ENCODE data around the gene PDE4D. TPM values are rescaled to one million over a fixed set of nuclear protein-coding genes. Genes with fewer than 3 reads are reported as not detected.

PDE4D gene
- total and polyA plus RNA-seq, 2 donors (not counting 3 experiments of a cell fraction or from before 2014, with no cell fraction given): 34.5 to 51.2 TPM

DNA sequence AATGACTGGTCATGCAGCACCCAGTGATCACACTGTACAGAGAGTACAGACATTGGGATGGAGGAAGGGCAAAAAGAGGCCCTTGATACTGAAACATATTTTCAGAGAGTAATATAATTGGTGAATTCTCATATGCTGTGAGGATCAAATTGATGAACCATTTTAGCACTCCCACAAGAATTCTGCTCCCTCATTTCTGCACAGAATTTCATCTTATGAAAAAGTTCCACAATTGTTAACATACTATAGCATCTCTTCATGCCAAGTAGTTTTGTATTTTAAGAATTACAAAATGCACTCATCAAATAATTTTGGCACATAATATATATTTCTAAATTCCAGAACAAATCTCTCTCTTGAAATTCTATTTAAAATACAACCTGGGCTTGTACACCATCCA lies 351.2 kb downstream of the PDE4D start:
- FAIRE-seq: no peak
- no peak overlapping the region for H3K4me3 ChIP-seq (replicated peaks in 1 of 3; ENCODE audit: insufficient read depth in 1 of 3, low read depth in 1 of 3, low read length in 3 of 3)

More for the DNA sequence above, 351.2 kb downstream of the PDE4D start:
- intact Hi-C loops (cut with micrococcal nuclease): no loop called here
- no peaks in the 10 kb centered on the region for H3K27me3 ChIP-seq (ENCODE audit: control insufficient read depth in 2 of 2, insufficient read depth in 2 of 2, low read length in 2 of 2)
- CTCF ChIA-PET: no interaction called here
- TF ChIP-seq, protein P1, sequence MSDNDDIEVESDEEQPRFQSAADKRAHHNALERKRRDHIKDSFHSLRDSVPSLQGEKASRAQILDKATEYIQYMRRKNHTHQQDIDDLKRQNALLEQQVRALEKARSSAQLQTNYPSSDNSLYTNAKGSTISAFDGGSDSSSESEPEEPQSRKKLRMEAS (IDR thresholded peaks at IDR 0.05; ENCODE audit: insufficient read depth, insufficient read length): no peak
- TF ChIP-seq FOS (IDR thresholded peaks at IDR 0.05; ENCODE audit: borderline replicate concordance, insufficient read depth, low read length): no peak
- no peak for TF ChIP-seq POLR2A (IDR thresholded peaks at IDR 0.05; ENCODE audit: low read depth, low read length)
- TF ChIP-seq MYC (IDR thresholded peaks at IDR 0.05; ENCODE audit: low read depth, low read length): no peak
- no peak for TF ChIP-seq EZH2 (IDR thresholded peaks at IDR 0.05; ENCODE audit: borderline replicate concordance, low read depth, low read length, severe bottlenecking)
- TF ChIP-seq, protein P2, sequence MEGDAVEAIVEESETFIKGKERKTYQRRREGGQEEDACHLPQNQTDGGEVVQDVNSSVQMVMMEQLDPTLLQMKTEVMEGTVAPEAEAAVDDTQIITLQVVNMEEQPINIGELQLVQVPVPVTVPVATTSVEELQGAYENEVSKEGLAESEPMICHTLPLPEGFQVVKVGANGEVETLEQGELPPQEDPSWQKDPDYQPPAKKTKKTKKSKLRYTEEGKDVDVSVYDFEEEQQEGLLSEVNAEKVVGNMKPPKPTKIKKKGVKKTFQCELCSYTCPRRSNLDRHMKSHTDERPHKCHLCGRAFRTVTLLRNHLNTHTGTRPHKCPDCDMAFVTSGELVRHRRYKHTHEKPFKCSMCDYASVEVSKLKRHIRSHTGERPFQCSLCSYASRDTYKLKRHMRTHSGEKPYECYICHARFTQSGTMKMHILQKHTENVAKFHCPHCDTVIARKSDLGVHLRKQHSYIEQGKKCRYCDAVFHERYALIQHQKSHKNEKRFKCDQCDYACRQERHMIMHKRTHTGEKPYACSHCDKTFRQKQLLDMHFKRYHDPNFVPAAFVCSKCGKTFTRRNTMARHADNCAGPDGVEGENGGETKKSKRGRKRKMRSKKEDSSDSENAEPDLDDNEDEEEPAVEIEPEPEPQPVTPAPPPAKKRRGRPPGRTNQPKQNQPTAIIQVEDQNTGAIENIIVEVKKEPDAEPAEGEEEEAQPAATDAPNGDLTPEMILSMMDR (IDR thresholded peaks at IDR 0.05; ENCODE audit: extremely low read depth in 1 of 2, insufficient read depth in 1 of 2, low read depth in 1 of 2, low read length in 2 of 2): no peak
- no peak for TF ChIP-seq POLR2AphosphoS5 (IDR thresholded peaks at IDR 0.05; ENCODE audit: insufficient read depth, low read depth, low read length)
- TF ChIP-seq GATA2 (IDR thresholded peaks at IDR 0.05; ENCODE audit: insufficient read depth, insufficient read length, low read depth, low read length): no peak
- no peak overlapping the region for H2AFZ ChIP-seq (ENCODE audit: low read depth, low read length)
- no peak overlapping the region for H3K27ac ChIP-seq (ENCODE audit: insufficient read depth, low read depth, low read length)
- H3K4me2 ChIP-seq (ENCODE audit: insufficient read depth, low read length): no peak overlapping the region
- H3K9ac ChIP-seq (replicated peaks; ENCODE audit: extremely low read depth, insufficient read depth, low read length): no peak overlapping the region
- BruUV-seq (replicated peaks): no TSS peak
- POLR2A ChIA-PET: no interaction called here
- no peaks in the 10 kb centered on the region for H3K36me3 ChIP-seq (ENCODE audit: control insufficient read depth in 2 of 2, extremely low read depth in 1 of 2, insufficient read depth in 2 of 2, low read length in 2 of 2)
- DNase-seq (ENCODE audit: low read depth, low spot score): no peak
- no peaks in the 10 kb centered on the region for H3K9me3 ChIP-seq (replicated peaks; ENCODE audit: control insufficient read depth, insufficient read depth, low read length)
- no peaks in the 10 kb centered on the region for H4K20me1 ChIP-seq (replicated peaks; ENCODE audit: control insufficient read depth, extremely low read depth, insufficient read depth, low read length)
- no peaks in the 10 kb centered on the region for H3K79me2 ChIP-seq (ENCODE audit: control insufficient read depth, insufficient read depth, low read length)
- no peaks in the 10 kb centered on the region for H3K9me1 ChIP-seq (replicated peaks; ENCODE audit: control insufficient read depth, extremely low read depth, insufficient read depth, low read length)
- H3K4me1 ChIP-seq (ENCODE audit: control insufficient read depth, extremely low read depth, insufficient read depth, low read length): no peaks in the 10 kb centered on the region
- dilution Hi-C loops (cut with MboI; ENCODE audit: extremely low pct_ligation_motif_present, low sequenced_read_pairs): no loop called here

Data from endothelial cell of umbilical vein (primary cell).